ENCODE data around the gene TSEN2. TPM values are rescaled to one million over a fixed set of nuclear protein-coding genes. Genes with fewer than 3 reads are reported as not detected.

TSEN2 gene
- total RNA-seq, 1 experiment from 2014 or later = 22.0 TPM

- H3K27ac ChIP-seq (ENCODE audit: insufficient read length, low read depth, low read length) = no peak overlapping the region
- no peaks in the 10 kb centered on the region for H3K79me2 ChIP-seq (ENCODE audit: insufficient read depth, low read length)
- Mint-ChIP-seq H3K9me3 (no peaks in the 10 kb centered on the region), H3K4me1 (peaks cover 14 to 22% of the 10 kb centered on the region in 2 experiments), H3K27me3 (ENCODE audit: low read depth) (peaks cover 28% of the 10 kb centered on the region), H3K27ac (no peak overlapping the region), H3K4me3 (no peak overlapping the region), H3K36me3 (ENCODE audit: insufficient read depth in 1 of 3, low read depth in 3 of 3) (no peaks in the 10 kb centered on the region)
- no peak overlapping the region for H3K56ac ChIP-seq (ENCODE audit: insufficient read length, low read depth, low read length)
- H2BK15ac ChIP-seq (ENCODE audit: low read depth, low read length) = no peak overlapping the region
- no peaks in the 10 kb centered on the region for H3K79me1 ChIP-seq (ENCODE audit: insufficient read depth, low read depth, low read length, poor library complexity, severe bottlenecking)
- H4K8ac ChIP-seq (replicated peaks; ENCODE audit: insufficient read length, low read depth, low read length) = no peak overlapping the region
- no peak overlapping the region for H2BK12ac ChIP-seq (ENCODE audit: insufficient read length, low read depth, low read length)
- no peaks in the 10 kb centered on the region for H3K9me3 ChIP-seq (ENCODE audit: control insufficient read depth, low read depth, low read length)
- H2AK5ac ChIP-seq (ENCODE audit: insufficient read length, low read length) = no peak overlapping the region
- H3K9ac ChIP-seq (ENCODE audit: extremely low read depth, insufficient read length, low read length) = no peak overlapping the region
- H3K23ac ChIP-seq (ENCODE audit: insufficient read length, low read depth, low read length) = no peak overlapping the region
- H4K5ac ChIP-seq (ENCODE audit: insufficient read length, low read depth, low read length) = no peak overlapping the region
- DNase-seq = no peak
- no peaks in the 10 kb centered on the region for H4K20me1 ChIP-seq (ENCODE audit: control insufficient read depth, insufficient read depth, insufficient read length)
- H2BK120ac ChIP-seq (ENCODE audit: low read depth, low read length, poor library complexity, severe bottlenecking) = no peak overlapping the region
- H3K14ac ChIP-seq (ENCODE audit: insufficient read depth, low read length) = no peak overlapping the region
- no peaks in the 10 kb centered on the region for H3K23me2 ChIP-seq (ENCODE audit: insufficient read length, low read depth, low read length, poor library complexity, severe bottlenecking)
- no peak overlapping the region for H3K4me2 ChIP-seq (ENCODE audit: insufficient read depth, insufficient read length, low read length)
- H3K4me1 ChIP-seq (ENCODE audit: insufficient read depth, low read length) = no peaks in the 10 kb centered on the region
- H2AFZ ChIP-seq (ENCODE audit: low read length) = no peak overlapping the region
- TF ChIP-seq, protein P1, sequence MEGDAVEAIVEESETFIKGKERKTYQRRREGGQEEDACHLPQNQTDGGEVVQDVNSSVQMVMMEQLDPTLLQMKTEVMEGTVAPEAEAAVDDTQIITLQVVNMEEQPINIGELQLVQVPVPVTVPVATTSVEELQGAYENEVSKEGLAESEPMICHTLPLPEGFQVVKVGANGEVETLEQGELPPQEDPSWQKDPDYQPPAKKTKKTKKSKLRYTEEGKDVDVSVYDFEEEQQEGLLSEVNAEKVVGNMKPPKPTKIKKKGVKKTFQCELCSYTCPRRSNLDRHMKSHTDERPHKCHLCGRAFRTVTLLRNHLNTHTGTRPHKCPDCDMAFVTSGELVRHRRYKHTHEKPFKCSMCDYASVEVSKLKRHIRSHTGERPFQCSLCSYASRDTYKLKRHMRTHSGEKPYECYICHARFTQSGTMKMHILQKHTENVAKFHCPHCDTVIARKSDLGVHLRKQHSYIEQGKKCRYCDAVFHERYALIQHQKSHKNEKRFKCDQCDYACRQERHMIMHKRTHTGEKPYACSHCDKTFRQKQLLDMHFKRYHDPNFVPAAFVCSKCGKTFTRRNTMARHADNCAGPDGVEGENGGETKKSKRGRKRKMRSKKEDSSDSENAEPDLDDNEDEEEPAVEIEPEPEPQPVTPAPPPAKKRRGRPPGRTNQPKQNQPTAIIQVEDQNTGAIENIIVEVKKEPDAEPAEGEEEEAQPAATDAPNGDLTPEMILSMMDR (conservative IDR thresholded peaks at IDR 0.05) = no peak
- H3K27me3 ChIP-seq (ENCODE audit: insufficient read depth, low read length) = no peaks in the 10 kb centered on the region
- H3K18ac ChIP-seq (ENCODE audit: insufficient read length, low read depth, low read length) = no peak overlapping the region
- H2BK20ac ChIP-seq (ENCODE audit: low read depth, low read length, poor library complexity, severe bottlenecking) = no peak overlapping the region
- no peak overlapping the region for H2BK5ac ChIP-seq (ENCODE audit: insufficient read length, low read length)
- H4K91ac ChIP-seq (ENCODE audit: insufficient read length, low read depth, low read length) = no peak overlapping the region
- H3K4ac ChIP-seq (ENCODE audit: low read depth, low read length) = no peak overlapping the region
- no peak overlapping the region for H3T11ph ChIP-seq (ENCODE audit: low read length)
- no CpG with 5 or more reads among the region's 4 CpGs for WGBS (ENCODE audit: extremely low coverage, insufficient read length, low lambda C conversion rate)
Measured at GRCh38 chr3:12447075-12447474, 37.2 kb upstream of the TSEN2 start.

Measured in H9 (cell line).